Large intestine (tissue), 3 donors: ENCODE data around the gene TAMM41. TPM values are rescaled to one million over a fixed set of nuclear protein-coding genes. Genes with fewer than 3 reads are reported as not detected.
"Not testable (repeated sequence)": the region's sequence is repeated elsewhere in the genome, so short reads cannot be mapped to it uniquely, and the experiment has no call there.

Experiments
- DNase-seq, 2 donors: peaks; one replicate each; pipeline versions ENCODE4 v3.0.0 to v3.0.0-alpha.2; 2013
- H3K27ac ChIP-seq: one replicate; pipeline ENCODE4 v1.5.1; 2013; ENCODE audit warnings: low read length
- H3K27me3 ChIP-seq: 2 replicates; pipeline ENCODE4 v1.6.1; 2013; ENCODE audit warnings: low read length; ENCODE audit not compliant: control insufficient read depth, insufficient read depth
- H3K36me3 ChIP-seq: 2 replicates; pipeline ENCODE4 v1.6.1; 2013; ENCODE audit warnings: low read length; ENCODE audit not compliant: control insufficient read depth, insufficient read depth
- H3K4me1 ChIP-seq: one replicate; pipeline ENCODE4 v1.6.1; 2013; ENCODE audit warnings: low read length; ENCODE audit not compliant: control insufficient read depth, insufficient read depth
- H3K4me3 ChIP-seq: one replicate; pipeline ENCODE4 v1.5.1; 2013; ENCODE audit warnings: low read length
- H3K9me3 ChIP-seq: one replicate; pipeline ENCODE4 v1.6.1; 2013; ENCODE audit warnings: mild to moderate bottlenecking, low read depth, low read length, moderate library complexity; ENCODE audit not compliant: control insufficient read depth
- WGBS: methylation state at CpG from one replicate; pipeline ENCODE4 v1.1.5; 2013; ENCODE audit warnings: low lambda C conversion rate; ENCODE audit not compliant: insufficient coverage; 5-methylcytosine and 5-hydroxymethylcytosine counted together
- polyA plus RNA-seq: library from polyadenylated mRNA; unstranded; fragments of 120-200 nt; gene quantifications from one replicate; pipeline ENCODE4 v1.2.1, GENCODE V29; 2013

TAMM41 gene
- polyA plus RNA-seq, 1 donor, result 17.2 TPM

DNA sequence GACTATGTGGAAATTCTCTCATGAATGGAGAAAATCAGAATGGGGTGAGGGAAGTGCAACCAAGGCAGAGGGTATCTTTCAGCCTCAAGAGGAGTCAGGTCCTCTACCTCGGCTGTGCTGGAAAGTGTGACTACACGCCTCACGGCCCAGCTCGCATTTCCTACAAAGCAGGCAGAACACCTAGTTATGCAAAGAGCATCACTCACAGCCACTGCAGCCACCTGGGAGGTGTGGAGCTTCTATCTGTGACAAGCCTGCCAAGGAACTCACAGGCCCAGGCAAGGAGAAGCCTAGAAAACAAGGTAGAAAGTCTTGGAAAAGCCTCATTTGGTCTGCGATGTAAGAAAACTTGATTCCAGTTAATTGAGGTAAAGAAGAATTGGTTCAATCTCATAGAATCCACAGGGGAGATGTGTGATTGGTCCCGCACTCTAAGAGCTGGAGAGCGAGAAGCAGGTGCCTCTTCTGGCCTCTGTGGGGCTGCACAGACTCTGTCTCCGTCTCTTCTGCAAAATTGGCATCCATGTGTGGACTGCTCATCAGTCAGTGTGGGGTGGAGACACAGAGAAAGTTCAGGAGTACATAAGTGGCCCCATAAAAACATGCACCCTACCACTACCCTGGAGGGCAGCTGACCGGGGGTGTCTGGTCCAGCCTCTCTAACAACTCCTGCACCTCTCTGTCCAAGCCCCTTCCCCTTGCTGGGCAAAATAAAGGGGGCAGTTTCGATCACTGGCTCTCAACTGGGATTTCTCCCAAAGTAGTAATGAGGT lies 76.8 kb downstream of the TAMM41 start:
- no CpG with 5 or more reads among the region's 10 CpGs for WGBS
- peak overlapping the region; percentile 26 for H3K27ac ChIP-seq
- no peak for DNase-seq
- H3K4me1 ChIP-seq, result peaks cover 11% of the 10 kb centered on the region
- H3K4me3 ChIP-seq, result no peak overlapping the region
- no peaks in the 10 kb centered on the region for H3K9me3 ChIP-seq
- no peaks in the 10 kb centered on the region for H3K27me3 ChIP-seq
- H3K36me3 ChIP-seq, result no peaks in the 10 kb centered on the region

DNA sequence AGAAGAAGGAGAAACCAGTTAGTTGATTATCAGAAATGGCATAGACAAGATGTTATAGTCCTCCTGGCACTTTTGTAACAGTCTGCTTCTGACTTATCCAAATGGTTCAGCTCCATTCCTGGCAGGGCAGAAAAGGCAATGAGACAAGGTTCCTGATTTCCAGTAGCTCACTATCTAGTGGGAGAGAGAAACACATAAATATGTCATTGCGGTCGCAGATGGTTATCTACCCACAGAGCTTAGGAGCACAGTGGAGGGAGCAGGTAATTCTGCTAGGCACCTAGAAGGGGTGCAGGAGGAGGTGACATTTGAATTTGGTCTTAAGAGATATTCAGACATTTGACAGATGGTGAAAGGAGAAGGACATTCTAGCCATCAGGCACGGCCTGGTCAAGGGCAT lies 78.1 kb downstream of the TAMM41 start:
- no peak for DNase-seq
- H3K27me3 ChIP-seq, result no peaks in the 10 kb centered on the region
- H3K4me1 ChIP-seq, result peaks cover 11% of the 10 kb centered on the region
- H3K4me3 ChIP-seq, result no peak overlapping the region
- no peaks in the 10 kb centered on the region for H3K9me3 ChIP-seq
- H3K27ac ChIP-seq, result no peak overlapping the region
- WGBS, result no CpG with 5 or more reads among the region's 3 CpGs
- no peaks in the 10 kb centered on the region for H3K36me3 ChIP-seq

GRCh38 chr3:11764931-11765363 lies 81.7 kb downstream of the TAMM41 start:
- DNase-seq, result no peak
- WGBS, result 90% methylated on average over 2 of the region's 5 CpGs
- no peak overlapping the region for H3K27ac ChIP-seq
- H3K4me3 ChIP-seq, result no peak overlapping the region
- H3K4me1 ChIP-seq, result peaks cover under 1% of the 10 kb centered on the region
- H3K9me3 ChIP-seq, result no peaks in the 10 kb centered on the region
- H3K36me3 ChIP-seq, result no peaks in the 10 kb centered on the region
- no peaks in the 10 kb centered on the region for H3K27me3 ChIP-seq

- 80% methylated on average over 2 of the region's 2 CpGs for whole genome bisulfite sequencing
Observed at GRCh38 chr3:11759996-11760395, 86.7 kb downstream of the TAMM41 start.

DNA sequence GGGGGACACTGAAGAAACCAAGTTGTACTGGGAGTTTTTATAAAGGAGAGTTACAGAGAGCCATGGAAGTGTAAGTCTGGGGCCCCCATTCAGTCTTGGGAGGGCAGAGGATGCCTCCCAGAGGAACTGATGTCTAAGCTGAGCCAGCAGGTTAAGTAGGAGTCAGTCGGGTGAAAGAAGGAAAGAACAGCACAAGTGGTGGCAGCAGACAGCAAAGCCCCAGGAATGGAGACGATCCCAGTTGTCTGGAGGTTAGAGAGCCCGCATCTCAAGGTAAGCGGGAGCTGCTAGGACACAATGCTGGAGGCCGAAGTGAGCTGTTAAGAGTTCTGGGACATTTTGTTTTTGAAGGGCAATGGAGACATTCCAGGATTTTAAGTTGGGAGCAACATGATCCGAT lies 88.8 kb downstream of the TAMM41 start:
- H3K4me1 ChIP-seq, result no peaks in the 10 kb centered on the region
- H3K27ac ChIP-seq, result no peak overlapping the region
- H3K9me3 ChIP-seq, result no peaks in the 10 kb centered on the region
- H3K36me3 ChIP-seq, result no peaks in the 10 kb centered on the region
- DNase-seq, result no peak
- no peaks in the 10 kb centered on the region for H3K27me3 ChIP-seq
- WGBS, result 33% methylated on average over 1 of the region's 6 CpGs
- no peak overlapping the region for H3K4me3 ChIP-seq

More at GRCh38 chr3:11759996-11760395, 86.7 kb downstream of the TAMM41 start:
- H3K4me3 ChIP-seq, result no peak overlapping the region
- no peaks in the 10 kb centered on the region for H3K9me3 ChIP-seq
- H3K27me3 ChIP-seq, result no peaks in the 10 kb centered on the region
- no peaks in the 10 kb centered on the region for H3K36me3 ChIP-seq
- H3K4me1 ChIP-seq, result no peaks in the 10 kb centered on the region
- H3K27ac ChIP-seq, result no peak overlapping the region
- DNase-seq, result no peak

DNA sequence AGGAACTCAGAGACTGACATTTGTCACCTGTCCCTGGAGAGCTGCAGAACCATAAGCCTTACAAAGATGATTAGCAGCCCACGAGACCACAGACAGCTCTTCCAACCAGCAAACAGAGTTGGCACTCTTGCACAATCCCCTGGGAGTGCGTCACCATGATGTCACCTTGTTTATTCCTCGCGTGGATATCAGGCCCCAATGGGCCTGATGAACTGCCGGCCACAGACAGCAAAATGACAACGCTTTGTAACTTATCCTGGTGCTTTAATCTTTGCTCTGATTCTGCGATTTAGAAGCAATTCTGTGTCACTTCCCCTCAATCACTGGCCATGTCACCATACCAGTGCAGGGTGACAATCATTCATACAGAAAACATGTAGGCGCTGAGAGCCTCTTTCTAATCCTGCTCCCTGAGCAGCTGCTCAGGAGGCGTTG lies 89.2 kb downstream of the TAMM41 start:
- H3K27me3 ChIP-seq, result no peaks in the 10 kb centered on the region
- H3K9me3 ChIP-seq, result no peaks in the 10 kb centered on the region
- no peak overlapping the region for H3K4me3 ChIP-seq
- no peaks in the 10 kb centered on the region for H3K4me1 ChIP-seq
- 83% methylated on average over 2 of the region's 9 CpGs for WGBS
- peak in 1 of 2 donors; percentile 16 for DNase-seq
- no peak overlapping the region for H3K27ac ChIP-seq
- no peaks in the 10 kb centered on the region for H3K36me3 ChIP-seq

- Histone ChIP-seq H3K4me3 (no peak overlapping the region), H3K9me3 (no peaks in the 10 kb centered on the region), H3K27ac (no peak overlapping the region), H3K36me3 (no peaks in the 10 kb centered on the region), H3K27me3 (no peaks in the 10 kb centered on the region), H3K4me1 (no peaks in the 10 kb centered on the region)
- DNase-seq, result no peak
- WGBS, result 80% methylated on average over 1 of the region's 12 CpGs
Observed at GRCh38 chr3:11755276-11755675, 91.4 kb downstream of the TAMM41 start.

DNA sequence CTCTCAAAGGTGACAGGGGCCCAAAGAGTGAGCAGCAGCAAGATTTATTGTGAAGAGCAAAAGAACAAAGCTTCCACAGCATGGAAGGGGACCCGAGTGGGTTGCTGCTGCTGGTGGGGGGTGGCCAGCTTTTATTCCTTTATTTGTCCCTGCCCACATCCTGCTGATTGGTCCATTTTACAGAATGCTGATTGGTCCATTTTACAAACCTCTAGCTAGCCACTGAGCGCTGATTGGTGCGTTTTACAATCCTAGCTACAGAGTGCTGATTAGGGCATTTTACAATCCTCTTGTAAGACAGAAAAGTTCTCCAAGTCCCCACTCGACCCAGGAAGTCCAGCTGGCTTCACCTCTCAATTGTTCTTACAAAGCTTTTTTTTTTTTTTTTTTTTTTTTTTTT lies 94.4 kb downstream of the TAMM41 start:
- not testable (repeated sequence) for H3K27ac ChIP-seq, DNase-seq, H3K27me3 ChIP-seq, H3K36me3 ChIP-seq, H3K4me1 ChIP-seq, H3K4me3 ChIP-seq, H3K9me3 ChIP-seq
- no CpG with 5 or more reads among the region's 4 CpGs for WGBS

- H3K27me3 ChIP-seq, H3K4me3 ChIP-seq, H3K9me3 ChIP-seq, H3K36me3 ChIP-seq, H3K27ac ChIP-seq, H3K4me1 ChIP-seq, DNase-seq: not testable (repeated sequence)
- WGBS, result no CpG with 5 or more reads among the region's 9 CpGs
Observed at GRCh38 chr3:11748306-11748705, 98.4 kb downstream of the TAMM41 start.
